T-cell (primary cell): ENCODE measurements around the gene TTC21B. TPM values are rescaled to one million over a fixed set of nuclear protein-coding genes. Genes with fewer than 3 reads are reported as not detected.
"Not testable (repeated sequence)": the region's sequence is repeated elsewhere in the genome, so short reads cannot be mapped to it uniquely, and the experiment has no call there.

Experiments
- ATAC-seq, 4 experiments: fragments of 200-7000 bp in 3 of 4; fragments of 150-1000 bp in 1 of 4; cut with Tn5 transposase; replicated peaks in 1 of 4; 1 replicate in 3 of 4; 2 replicates in 1 of 4; pipeline ENCODE4 v1.10.0; 2021; ENCODE audit warnings: moderate library complexity in 3 of 4, mild to moderate bottlenecking in 2 of 4, moderate number of reproducible peaks in 1 of 4
- CTCF ChIA-PET, 2 donors: fragments of 300-600 bp; sonication (Branson Sonifier 250); formaldehyde crosslinking; loops; one replicate each; lab custom pipeline; 2022; ENCODE audit warnings: antibody characterized with exemption in 2 of 2; lab: Charles Lee
- POLR2A ChIA-PET, 2 donors: fragments of 300-600 bp; sonication (Branson Sonifier 250); formaldehyde crosslinking; loops; one replicate each; lab custom pipeline; 2022; ENCODE audit warnings: antibody characterized with exemption in 2 of 2; lab: Charles Lee
- DNase-seq, 35 experiments: peaks; one replicate each; pipeline versions ENCODE4 v3.0.0 to v3.0.0-alpha.2; 2013 to 2023
- H3K27ac ChIP-seq: one replicate; pipeline ENCODE4 v1.5.1; 2013; ENCODE audit warnings: low read length
- H3K27me3 ChIP-seq, 2 experiments: replicated peaks in 1 of 2; 1 replicate in 1 of 2; 2 replicates in 1 of 2; pipeline versions ENCODE4 v1.6.1 to v1.7.0; 2013; ENCODE audit warnings: low read length in 1 of 2, mixed read lengths in 1 of 2; ENCODE audit not compliant: control insufficient read depth in 2 of 2, insufficient read depth in 2 of 2; ENCODE audit errors: extremely low read depth in 1 of 2
- H3K36me3 ChIP-seq, 2 donors: 1 replicate in 1 of 2; 2 replicates in 1 of 2; pipeline versions ENCODE4 v1.6.1 to v1.7.0; 2013; ENCODE audit warnings: low read length in 1 of 2; ENCODE audit not compliant: control insufficient read depth in 2 of 2, insufficient read depth in 1 of 2; ENCODE audit errors: extremely low read depth in 1 of 2
- H3K4me1 ChIP-seq, 2 experiments: 1 replicate in 1 of 2; 2 replicates in 1 of 2; pipeline versions ENCODE4 v1.6.1 to v1.7.0; 2013; ENCODE audit warnings: low read length in 2 of 2, mixed read lengths in 1 of 2; ENCODE audit not compliant: insufficient read depth in 2 of 2, control insufficient read depth in 1 of 2; ENCODE audit errors: extremely low read depth in 1 of 2
- H3K4me3 ChIP-seq, 2 donors: 1 replicate in 1 of 2; 2 replicates in 1 of 2; pipeline versions ENCODE4 v1.5.1 to v1.7.0; 2013; ENCODE audit warnings: mild to moderate bottlenecking in 2 of 2, low read length in 1 of 2, moderate library complexity in 1 of 2; ENCODE audit not compliant: control insufficient read depth in 1 of 2; ENCODE audit errors: extremely low read depth in 1 of 2
- H3K9me3 ChIP-seq: 2 replicates; pipeline ENCODE4 v1.7.0; 2013
- H3K27ac Mint-ChIP-seq, 2 donors: one replicate each; pipeline ENCODE4 v1.8.0; 2020 to 2021; ENCODE audit warnings: mild to moderate bottlenecking in 2 of 2, mixed read lengths in 2 of 2
- H3K27me3 Mint-ChIP-seq, 2 donors: one replicate each; pipeline ENCODE4 v1.8.0; 2021 to 2022; ENCODE audit warnings: mixed read lengths in 2 of 2
- H3K36me3 Mint-ChIP-seq: one replicate; pipeline ENCODE4 v1.8.0; 2021; ENCODE audit warnings: mixed read lengths
- H3K4me1 Mint-ChIP-seq, 3 donors: one replicate each; pipeline ENCODE4 v1.8.0; 2020 to 2022; ENCODE audit warnings: mixed read lengths in 3 of 3, mild to moderate bottlenecking in 1 of 3
- H3K4me3 Mint-ChIP-seq, 3 donors: one replicate each; pipeline ENCODE4 v1.8.0; 2020 to 2022; ENCODE audit warnings: mild to moderate bottlenecking in 3 of 3, mixed read lengths in 3 of 3, moderate library complexity in 3 of 3
- H3K9me3 Mint-ChIP-seq, 3 donors: one replicate each; pipeline ENCODE4 v1.8.0; 2020 to 2022; ENCODE audit warnings: mixed read lengths in 3 of 3
- WGBS: methylation state at CpG from one replicate; pipeline ENCODE4 v1.1.5; 2013; ENCODE audit warnings: missing lambda C conversion rate; ENCODE audit not compliant: insufficient coverage; 5-methylcytosine and 5-hydroxymethylcytosine counted together
- total RNA-seq, 35 experiments: library from RNA in 6 of 35; stranded (reverse) in 6 of 35; fragments of 120-200 nt in 1 of 35; gene quantifications; one replicate each; pipeline versions ENCODE4 v1.2.1 to v1.2.4 and lab custom pipeline; 2013 to 2026

The TTC21B gene
- total RNA-seq, 5 donors from 2014 or later (not counting 1 experiment from before 2014, with no cell fraction given) = 20.5 to 31.4 (median 23.4) TPM

DNA sequence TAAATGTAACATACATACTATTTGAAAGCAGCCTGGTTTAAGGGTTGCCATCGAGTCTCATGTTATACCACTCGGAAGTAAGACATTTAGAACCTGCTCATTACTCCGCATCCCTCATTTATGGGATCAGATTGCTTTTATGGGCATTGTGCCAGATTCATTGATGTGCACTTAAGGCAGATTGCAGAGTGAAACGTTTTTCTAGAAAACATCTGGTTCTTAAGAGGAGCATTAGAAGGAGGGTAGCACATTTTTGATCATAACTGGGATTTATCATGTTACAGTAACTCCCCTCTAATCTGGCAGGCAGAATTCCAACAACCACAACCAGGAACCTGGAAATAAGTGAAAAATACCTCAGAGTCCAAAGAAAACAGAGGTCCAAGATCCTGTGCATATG, 85.4 kb downstream of the TTC21B start:
- POLR2A ChIA-PET = no interaction called here
- Mint-ChIP-seq H3K4me3 (no peak overlapping the region), H3K9me3 (no peaks in the 10 kb centered on the region), H3K27ac (no peak overlapping the region), H3K4me1 (no peaks in the 10 kb centered on the region), H3K27me3 (no peaks in the 10 kb centered on the region), H3K36me3 (peaks cover 40% of the 10 kb centered on the region)
- Histone ChIP-seq H3K27ac (no peak overlapping the region), H3K4me3 (no peak overlapping the region), H3K4me1 (no peaks in the 10 kb centered on the region), H3K36me3 (peaks cover 0 to 8% of the 10 kb centered on the region in 2 donors), H3K9me3 (no peaks in the 10 kb centered on the region), H3K27me3 (no peaks in the 10 kb centered on the region)
- DNase-seq = no peak
- no CpG with 5 or more reads among the region's 4 CpGs for whole genome bisulfite sequencing
- ATAC-seq = no peak
- CTCF ChIA-PET = interaction anchor here in 1 of 2 donors (0.6 kb wide), 1 partner anchor 31 kb away, joined by 3 read pairs; no protein-coding TSS in a partner anchor

DNA sequence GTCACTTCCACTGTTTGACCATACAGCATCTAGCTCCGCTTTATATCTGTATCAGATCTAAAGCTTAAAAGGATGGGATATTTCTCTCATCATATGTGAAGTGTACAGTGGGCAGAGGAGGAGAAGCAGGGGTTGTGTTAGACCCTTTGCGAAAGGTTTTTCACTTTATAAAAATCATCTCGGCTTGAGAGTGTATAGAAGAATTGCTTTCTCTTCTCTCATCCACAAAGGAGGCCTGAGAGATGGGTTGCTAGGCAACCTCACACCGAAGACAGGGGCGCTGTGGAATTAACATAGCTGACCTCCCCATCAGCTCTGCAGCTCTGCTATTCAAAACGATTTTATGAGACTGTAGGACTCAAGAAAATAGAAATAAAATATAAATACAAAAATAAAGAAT, 89.3 kb downstream of the TTC21B start:
- Histone ChIP-seq H3K27ac (no peak overlapping the region), H3K27me3 (no peaks in the 10 kb centered on the region), H3K4me3 (no peak overlapping the region), H3K4me1 (no peaks in the 10 kb centered on the region), H3K36me3 (peaks cover 0 to 4% of the 10 kb centered on the region in 2 donors), H3K9me3 (no peaks in the 10 kb centered on the region)
- H3K4me1 Mint-ChIP-seq = no peaks in the 10 kb centered on the region
- CTCF ChIA-PET = interaction anchor here in 1 of 2 donors (0.7 to 2.5 kb wide), 2 partner anchors 10 to 25 kb away, joined by 3 to 11 read pairs; no protein-coding TSS in a partner anchor
- no CpG with 5 or more reads among the region's 6 CpGs for WGBS
- H3K4me3 Mint-ChIP-seq = no peak overlapping the region
- H3K36me3 Mint-ChIP-seq = peaks cover 22% of the 10 kb centered on the region
- no peak for ATAC-seq
- POLR2A ChIA-PET = no interaction called here
- no peak for DNase-seq
- no peaks in the 10 kb centered on the region for H3K27me3 Mint-ChIP-seq
- H3K9me3 Mint-ChIP-seq = peaks cover 6 to 13% (median 9%) of the 10 kb centered on the region in 3 donors
- H3K27ac Mint-ChIP-seq = no peak overlapping the region

DNA sequence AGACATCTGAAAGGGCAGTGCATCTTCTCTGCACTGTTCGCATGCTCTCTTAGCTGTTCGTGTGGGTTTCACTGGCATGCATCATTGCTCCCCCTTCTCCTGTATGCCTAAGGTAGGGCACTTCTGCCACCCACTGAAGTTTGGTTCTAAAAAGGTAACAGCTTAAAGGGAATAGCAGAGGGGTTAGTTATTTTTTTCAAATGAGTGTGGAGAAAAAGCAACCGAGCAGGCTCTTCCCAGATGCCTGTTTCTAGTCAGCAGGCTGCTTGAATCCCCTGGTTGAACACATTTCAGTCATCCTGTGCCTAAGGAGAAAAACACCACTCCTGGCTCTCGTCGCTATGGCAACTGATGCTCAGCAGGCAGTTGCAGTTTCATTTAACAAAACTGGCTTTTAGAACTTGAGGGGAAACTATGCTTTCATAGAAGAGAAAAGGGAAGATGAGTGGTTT, 89.7 kb downstream of the TTC21B start:
- H3K36me3 Mint-ChIP-seq = peaks cover 23% of the 10 kb centered on the region
- CTCF ChIA-PET = interaction anchor here in 1 of 2 donors (2.5 kb wide), 1 partner anchor 11 kb away, joined by 11 read pairs; no protein-coding TSS in a partner anchor
- H3K27ac Mint-ChIP-seq = no peak overlapping the region
- peaks cover 0 to 4% of the 10 kb centered on the region in 2 donors for H3K36me3 ChIP-seq
- POLR2A ChIA-PET = no interaction called here
- DNase-seq (no peak), ATAC-seq (no peak)
- no peak overlapping the region for H3K4me3 ChIP-seq
- H3K9me3 Mint-ChIP-seq = peaks cover 6 to 13% (median 12%) of the 10 kb centered on the region in 3 donors
- 90% methylated on average over 3 of the region's 5 CpGs for WGBS
- no peaks in the 10 kb centered on the region for H3K4me1 ChIP-seq
- H3K4me3 Mint-ChIP-seq = no peak overlapping the region
- no peaks in the 10 kb centered on the region for H3K4me1 Mint-ChIP-seq
- no peaks in the 10 kb centered on the region for H3K27me3 ChIP-seq
- no peak overlapping the region for H3K27ac ChIP-seq
- no peaks in the 10 kb centered on the region for H3K27me3 Mint-ChIP-seq
- H3K9me3 ChIP-seq = no peaks in the 10 kb centered on the region

DNA sequence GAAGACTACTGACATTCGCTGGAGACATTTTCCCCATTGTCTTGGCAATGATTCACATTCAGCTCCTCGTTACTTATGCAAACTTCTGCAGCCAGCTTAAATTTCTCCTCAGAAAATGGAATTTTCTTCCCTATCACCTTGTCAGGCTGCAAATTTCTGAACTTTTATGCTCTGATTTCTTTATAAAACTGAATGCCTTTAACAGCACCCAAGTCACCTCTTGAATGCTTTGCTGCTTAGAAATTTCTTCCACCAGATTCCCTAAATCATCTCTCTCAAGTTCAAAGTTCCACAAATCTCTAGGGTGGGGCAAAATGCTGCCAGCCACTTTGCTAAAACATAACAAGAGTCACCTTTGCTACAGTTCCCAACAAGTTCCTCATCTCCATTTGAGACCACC, 92.5 kb downstream of the TTC21B start:
- H3K4me3 ChIP-seq, H3K27ac Mint-ChIP-seq, POLR2A ChIA-PET, H3K27ac ChIP-seq, DNase-seq, ATAC-seq, H3K27me3 ChIP-seq, H3K4me1 Mint-ChIP-seq, H3K36me3 ChIP-seq, H3K9me3 ChIP-seq, H3K27me3 Mint-ChIP-seq, H3K4me3 Mint-ChIP-seq, H3K4me1 ChIP-seq: not testable (repeated sequence)
- H3K9me3 Mint-ChIP-seq = peaks cover 6 to 13% (median 12%) of the 10 kb centered on the region in 3 donors
- CTCF ChIA-PET = interaction anchor here in 1 of 2 donors (0.6 kb wide), 1 partner anchor 13 kb away, joined by 3 read pairs; no protein-coding TSS in a partner anchor
- H3K36me3 Mint-ChIP-seq = peaks cover 17% of the 10 kb centered on the region
- 95% methylated on average over 2 of the region's 2 CpGs for WGBS

- Mint-ChIP-seq H3K9me3 (peaks cover 9 to 14% (median 13%) of the 10 kb centered on the region in 3 donors), H3K36me3 (peaks cover 22% of the 10 kb centered on the region)
- H3K4me3 ChIP-seq, H3K4me1 Mint-ChIP-seq, H3K27ac Mint-ChIP-seq, H3K4me1 ChIP-seq, H3K27ac ChIP-seq, H3K9me3 ChIP-seq, H3K36me3 ChIP-seq, H3K4me3 Mint-ChIP-seq, ATAC-seq, H3K27me3 ChIP-seq, DNase-seq, H3K27me3 Mint-ChIP-seq, POLR2A ChIA-PET: not testable (repeated sequence)
- 100% methylated on average over 1 of the region's 2 CpGs for WGBS
- CTCF ChIA-PET = interaction anchor here in 1 of 2 donors (0.6 kb wide), 1 partner anchor 42 kb away, joined by 4 read pairs; no protein-coding TSS in a partner anchor
Observed at GRCh38 chr2:165859723-165860122, 93.9 kb downstream of the TTC21B start.

GRCh38 chr2:165857876-165858275, 95.7 kb downstream of the TTC21B start:
- ChIA-PET POLR2A (no interaction called here), CTCF (no interaction called here)
- Histone ChIP-seq H3K27me3 (peaks cover 0 to 12% of the 10 kb centered on the region in 2 experiments), H3K36me3 (peaks cover 0 to 3% of the 10 kb centered on the region in 2 donors), H3K4me1 (no peaks in the 10 kb centered on the region), H3K27ac (no peak overlapping the region), H3K4me3 (no peak overlapping the region), H3K9me3 (peaks cover 2% of the 10 kb centered on the region)
- Mint-ChIP-seq H3K27ac (no peak overlapping the region), H3K36me3 (peaks cover 41% of the 10 kb centered on the region), H3K9me3 (peaks cover 18 to 23% (median 20%) of the 10 kb centered on the region in 3 donors), H3K4me1 (no peaks in the 10 kb centered on the region), H3K4me3 (no peak overlapping the region), H3K27me3 (no peaks in the 10 kb centered on the region)
- WGBS = no CpG with 5 or more reads among the region's 1 CpG
- no peak for ATAC-seq
- no peak for DNase-seq
